ENCODE measurements around the gene MCTP1. TPM values are rescaled to one million over a fixed set of nuclear protein-coding genes. Genes with fewer than 3 reads are reported as not detected.

Gene MCTP1
- total RNA-seq, 4 donors from 2014 or later, result 3.5 to 19.8 (median 5.8) TPM

DNA sequence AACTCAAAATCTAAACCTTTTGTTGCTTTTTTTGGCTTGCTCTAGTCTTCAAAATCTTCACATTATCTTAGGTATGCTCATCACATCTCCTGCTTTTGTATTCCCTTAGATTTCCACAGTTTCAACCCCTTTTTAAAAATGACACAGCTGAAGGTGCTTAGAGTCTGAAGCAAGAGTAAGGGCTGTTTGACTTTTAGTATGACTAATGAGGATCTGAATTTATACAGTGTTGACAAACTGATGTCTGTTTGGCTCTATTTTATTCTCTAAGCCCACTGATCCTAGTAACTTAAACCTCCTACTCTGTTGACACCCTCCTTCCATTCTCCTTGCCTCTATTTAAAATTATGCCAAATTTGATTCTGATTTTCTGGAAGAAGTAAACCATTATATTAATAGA lies 200.1 kb downstream of the MCTP1 start:
- no peaks in the 10 kb centered on the region for H3K27me3 ChIP-seq
- H3K4me3 ChIP-seq, result no peak overlapping the region
- no peaks in the 10 kb centered on the region for H3K36me3 ChIP-seq
- H3K4me1 ChIP-seq, result no peaks in the 10 kb centered on the region
- H3K27ac ChIP-seq, result no peak overlapping the region
- no peak for DNase-seq
- no peaks in the 10 kb centered on the region for H3K9me3 ChIP-seq
- TF ChIP-seq, protein P1, sequence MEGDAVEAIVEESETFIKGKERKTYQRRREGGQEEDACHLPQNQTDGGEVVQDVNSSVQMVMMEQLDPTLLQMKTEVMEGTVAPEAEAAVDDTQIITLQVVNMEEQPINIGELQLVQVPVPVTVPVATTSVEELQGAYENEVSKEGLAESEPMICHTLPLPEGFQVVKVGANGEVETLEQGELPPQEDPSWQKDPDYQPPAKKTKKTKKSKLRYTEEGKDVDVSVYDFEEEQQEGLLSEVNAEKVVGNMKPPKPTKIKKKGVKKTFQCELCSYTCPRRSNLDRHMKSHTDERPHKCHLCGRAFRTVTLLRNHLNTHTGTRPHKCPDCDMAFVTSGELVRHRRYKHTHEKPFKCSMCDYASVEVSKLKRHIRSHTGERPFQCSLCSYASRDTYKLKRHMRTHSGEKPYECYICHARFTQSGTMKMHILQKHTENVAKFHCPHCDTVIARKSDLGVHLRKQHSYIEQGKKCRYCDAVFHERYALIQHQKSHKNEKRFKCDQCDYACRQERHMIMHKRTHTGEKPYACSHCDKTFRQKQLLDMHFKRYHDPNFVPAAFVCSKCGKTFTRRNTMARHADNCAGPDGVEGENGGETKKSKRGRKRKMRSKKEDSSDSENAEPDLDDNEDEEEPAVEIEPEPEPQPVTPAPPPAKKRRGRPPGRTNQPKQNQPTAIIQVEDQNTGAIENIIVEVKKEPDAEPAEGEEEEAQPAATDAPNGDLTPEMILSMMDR (IDR thresholded peaks at IDR 0.05), result no peak
- TF ChIP-seq POLR2A (IDR thresholded peaks at IDR 0.05), result no peak
- intact Hi-C loops (cut with DNase I), result no loop called here

DNA sequence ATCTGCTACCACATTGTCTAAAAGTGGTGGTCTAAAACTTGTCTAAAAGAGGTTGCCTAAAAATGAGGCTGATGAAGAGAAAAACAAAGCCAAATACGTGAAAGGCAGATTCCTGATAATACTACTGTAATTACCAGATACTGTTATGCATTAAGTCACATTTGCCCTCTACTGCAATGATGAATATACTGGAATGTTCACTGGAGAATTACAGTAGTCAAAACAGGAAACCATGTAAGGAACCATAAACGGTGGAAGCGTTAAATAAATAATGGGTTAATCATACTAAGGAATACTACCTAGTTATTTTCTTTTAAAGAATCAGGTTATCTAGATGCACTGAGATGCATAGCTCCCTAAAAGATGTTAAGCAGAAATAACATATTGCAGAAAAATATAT lies 201.3 kb downstream of the MCTP1 start:
- Histone ChIP-seq H3K27ac (no peak overlapping the region), H3K36me3 (no peaks in the 10 kb centered on the region), H3K4me3 (no peak overlapping the region), H3K9me3 (no peaks in the 10 kb centered on the region), H3K27me3 (no peaks in the 10 kb centered on the region), H3K4me1 (no peaks in the 10 kb centered on the region)
- intact Hi-C loops (cut with DNase I), result no loop called here
- TF ChIP-seq, protein P1 (IDR thresholded peaks at IDR 0.05), result no peak
- no peak for TF ChIP-seq POLR2A (IDR thresholded peaks at IDR 0.05)
- no peak for DNase-seq
- WGBS, 2 donors, result 58 to 71% methylated on average over 3 of the region's 3 CpGs

DNA sequence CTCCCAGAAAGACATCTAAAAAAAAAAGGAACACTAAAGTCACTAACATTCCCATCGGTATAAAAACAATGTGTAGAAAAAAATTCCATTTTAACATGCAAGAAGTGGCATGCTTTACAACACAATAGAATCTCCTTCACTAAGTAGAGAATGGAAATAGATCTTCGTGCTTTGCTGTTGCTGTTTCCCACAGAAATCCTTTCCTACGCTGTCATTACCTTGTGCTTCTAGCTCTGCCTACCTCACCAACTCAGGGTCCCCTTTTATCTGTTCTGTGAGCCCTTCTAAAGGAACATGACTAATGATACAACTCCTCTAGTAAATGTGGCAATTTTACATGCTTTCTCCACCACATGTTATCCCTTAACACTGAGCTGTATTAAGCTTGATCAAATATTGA lies 202.9 kb downstream of the MCTP1 start:
- no peaks in the 10 kb centered on the region for H3K36me3 ChIP-seq
- no peaks in the 10 kb centered on the region for H3K4me1 ChIP-seq
- DNase-seq, result no peak
- TF ChIP-seq POLR2A (IDR thresholded peaks at IDR 0.05), result no peak
- TF ChIP-seq, protein P1 (IDR thresholded peaks at IDR 0.05), result no peak
- 9 to 17% methylated on average over 3 of the region's 3 CpGs for WGBS, 2 donors
- H3K4me3 ChIP-seq, result peak overlapping the region in 2 of 4 donors; percentile 34 to 54
- H3K9me3 ChIP-seq, result no peaks in the 10 kb centered on the region
- intact Hi-C loops (cut with DNase I), result no loop called here
- H3K27ac ChIP-seq, result peak overlapping the region in 2 of 4 donors; percentile 31 to 33
- H3K27me3 ChIP-seq, result no peaks in the 10 kb centered on the region

DNA sequence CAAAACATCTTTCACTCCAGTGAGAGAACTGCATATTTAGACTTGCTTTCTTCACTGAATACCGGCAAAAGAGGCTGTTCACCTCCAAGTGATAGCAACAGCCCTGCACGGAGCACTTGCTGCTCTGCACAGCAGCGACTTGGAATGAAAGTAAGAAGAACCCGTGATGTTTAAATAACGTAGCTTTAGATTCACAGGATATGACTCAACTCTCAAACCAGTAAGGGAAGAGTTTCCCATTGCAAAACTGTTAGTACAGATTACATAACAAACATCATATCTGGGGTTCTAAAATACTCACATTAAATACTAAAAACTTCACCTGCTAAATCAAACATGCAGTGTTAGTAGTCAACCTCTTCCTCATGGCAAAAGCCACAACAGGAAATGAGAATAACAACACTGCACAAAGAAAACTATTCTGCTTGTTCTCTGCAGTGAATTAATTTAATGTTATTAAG lies 203.4 kb downstream of the MCTP1 start:
- no peak for DNase-seq

DNA sequence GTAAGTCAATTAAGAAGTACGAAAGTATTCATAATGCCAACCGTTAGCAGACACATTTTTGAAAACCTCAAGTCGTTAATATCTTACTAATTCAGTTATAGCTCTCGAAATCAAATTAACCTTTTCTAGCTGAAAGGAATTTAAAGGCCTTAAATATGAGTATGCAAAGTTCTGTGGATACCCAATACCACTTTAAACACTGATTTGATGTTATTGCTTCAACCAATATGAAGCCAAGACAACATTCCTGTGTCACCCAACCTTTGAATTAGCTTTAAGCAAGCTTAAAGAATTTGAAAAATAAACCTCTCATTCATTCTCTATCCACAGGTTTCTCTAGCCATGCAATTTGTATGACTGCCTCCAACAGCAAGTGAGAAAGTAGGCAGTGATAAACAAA lies 204.5 kb downstream of the MCTP1 start:
- Histone ChIP-seq H3K9me3 (no peaks in the 10 kb centered on the region), H3K27me3 (no peaks in the 10 kb centered on the region), H3K36me3 (no peaks in the 10 kb centered on the region), H3K4me3 (peak overlapping the region; percentile 0 to 54 (median 23)), H3K4me1 (no peaks in the 10 kb centered on the region), H3K27ac (peak overlapping the region in 2 of 4 donors; percentile 31 to 33)
- intact Hi-C loops (cut with DNase I), result no loop called here
- TF ChIP-seq POLR2A (IDR thresholded peaks at IDR 0.05), result no peak
- TF ChIP-seq, protein P1 (IDR thresholded peaks at IDR 0.05), result no peak
- DNase-seq, result no peak
- WGBS, 2 donors, result 63 to 71% methylated on average over 4 of the region's 4 CpGs

More for the DNA sequence above, 203.4 kb downstream of the MCTP1 start:
- Histone ChIP-seq H3K4me3 (peak overlapping the region; percentile 5 to 54 (median 28)), H3K9me3 (no peaks in the 10 kb centered on the region), H3K27me3 (no peaks in the 10 kb centered on the region), H3K4me1 (no peaks in the 10 kb centered on the region), H3K27ac (peak overlapping the region in 3 of 4 donors; percentile 8 to 33 (median 31)), H3K36me3 (no peaks in the 10 kb centered on the region)
- TF ChIP-seq POLR2A (IDR thresholded peaks at IDR 0.05), result peak in 2 of 4 donors; percentile 52 to 58
- TF ChIP-seq, protein P1 (IDR thresholded peaks at IDR 0.05), result no peak
- WGBS, 2 donors, result 0 to 1% methylated on average over 5 of the region's 5 CpGs
- intact Hi-C loops (cut with DNase I), result no loop called here
